ENCODE data around the gene MAPK13.
A peak's percentile ranks its signal among the peaks of the same experiment; 100 is the strongest.
"Not testable (repeated sequence)": the region's sequence is repeated elsewhere in the genome, so short reads cannot be mapped to it uniquely, and the experiment has no call there.

MAPK13 gene

GRCh38 chr6:36118550-36119107 is 11.7 kb upstream of the MAPK13 start:
- Mint-ChIP-seq H3K27me3 (no peaks in the 10 kb centered on the region), H3K36me3 (ENCODE audit: insufficient read depth) (peaks cover 15% of the 10 kb centered on the region), H3K9me3 (no peaks in the 10 kb centered on the region), H3K27ac (peak overlapping the region; percentile 96 to 99), H3K4me3 (peak overlapping the region; percentile 69 to 89), H3K4me1 (ENCODE audit: low read depth in 2 of 2) (peaks cover 87 to 97% of the 10 kb centered on the region in 2 donors)
- ATAC-seq (replicated peaks) = peak; percentile 80
- peak; percentile 66 to 73 (median 70) for DNase-seq

GRCh38 chr6:36119209-36119608 is 11.1 kb upstream of the MAPK13 start:
- H3K27ac Mint-ChIP-seq = peak overlapping the region; percentile 96 to 99
- no peaks in the 10 kb centered on the region for H3K9me3 Mint-ChIP-seq
- ATAC-seq (replicated peaks) (no peak), DNase-seq (no peak)
- peaks cover 18% of the 10 kb centered on the region for H3K36me3 Mint-ChIP-seq (ENCODE audit: insufficient read depth)
- H3K4me1 Mint-ChIP-seq (ENCODE audit: low read depth in 2 of 2) = peaks cover 86 to 97% of the 10 kb centered on the region in 2 donors
- H3K27me3 Mint-ChIP-seq = no peaks in the 10 kb centered on the region
- H3K4me3 Mint-ChIP-seq = peak overlapping the region; percentile 69 to 89

- peaks cover 18% of the 10 kb centered on the region for H3K36me3 Mint-ChIP-seq (ENCODE audit: insufficient read depth)
- H3K27ac Mint-ChIP-seq = peak overlapping the region; percentile 96 to 99
- no peaks in the 10 kb centered on the region for H3K9me3 Mint-ChIP-seq
- ATAC-seq (replicated peaks) (no peak), DNase-seq (no peak)
- H3K4me3 Mint-ChIP-seq = peak overlapping the region; percentile 89 to 90
- no peaks in the 10 kb centered on the region for H3K27me3 Mint-ChIP-seq
- peaks cover 83 to 91% of the 10 kb centered on the region in 2 donors for H3K4me1 Mint-ChIP-seq (ENCODE audit: low read depth in 2 of 2)
Observed at GRCh38 chr6:36120018-36120417, 10.3 kb upstream of the MAPK13 start.

GRCh38 chr6:36120539-36120938 is 9.8 kb upstream of the MAPK13 start:
- H3K4me3 Mint-ChIP-seq = peak overlapping the region; percentile 89 to 90
- peak; percentile 58 for ATAC-seq (replicated peaks)
- peak; percentile 68 to 76 (median 70) for DNase-seq
- peaks cover 80 to 86% of the 10 kb centered on the region in 2 donors for H3K4me1 Mint-ChIP-seq (ENCODE audit: low read depth in 2 of 2)
- H3K27me3 Mint-ChIP-seq = no peaks in the 10 kb centered on the region
- peaks cover 13% of the 10 kb centered on the region for H3K36me3 Mint-ChIP-seq (ENCODE audit: insufficient read depth)
- no peaks in the 10 kb centered on the region for H3K9me3 Mint-ChIP-seq
- H3K27ac Mint-ChIP-seq = peak overlapping the region; percentile 96 to 99

GRCh38 chr6:36120979-36121786 is 9.1 kb upstream of the MAPK13 start:
- DNase-seq = peak; percentile 45 to 51 (median 50)
- H3K27me3 Mint-ChIP-seq = no peaks in the 10 kb centered on the region
- H3K4me1 Mint-ChIP-seq (ENCODE audit: low read depth in 2 of 2) = peaks cover 81 to 83% of the 10 kb centered on the region in 2 donors
- peak overlapping the region; percentile 96 to 99 for H3K27ac Mint-ChIP-seq
- peak; percentile 28 for ATAC-seq (replicated peaks)
- H3K36me3 Mint-ChIP-seq (ENCODE audit: insufficient read depth) = peaks cover 13% of the 10 kb centered on the region
- no peaks in the 10 kb centered on the region for H3K9me3 Mint-ChIP-seq
- H3K4me3 Mint-ChIP-seq = peak overlapping the region; percentile 89 to 90

GRCh38 chr6:36121787-36122494 is 8.4 kb upstream of the MAPK13 start:
- no peak for ATAC-seq (replicated peaks)
- Mint-ChIP-seq H3K36me3 (ENCODE audit: insufficient read depth) (peaks cover 13% of the 10 kb centered on the region), H3K27ac (peak overlapping the region; percentile 96 to 99)

GRCh38 chr6:36122495-36123269 is 7.6 kb upstream of the MAPK13 start:
- no peak for ATAC-seq (replicated peaks)
- Mint-ChIP-seq H3K27me3 (no peaks in the 10 kb centered on the region), H3K4me3 (peak overlapping the region; percentile 89 to 90), H3K36me3 (ENCODE audit: insufficient read depth) (peaks cover 13% of the 10 kb centered on the region), H3K27ac (peak overlapping the region; percentile 96 to 99), H3K9me3 (no peaks in the 10 kb centered on the region), H3K4me1 (ENCODE audit: low read depth in 2 of 2) (peaks cover 78% of the 10 kb centered on the region in 2 donors)
- DNase-seq = no peak

More at GRCh38 chr6:36121787-36122494, 8.4 kb upstream of the MAPK13 start:
- H3K27me3 Mint-ChIP-seq = no peaks in the 10 kb centered on the region
- H3K4me1 Mint-ChIP-seq (ENCODE audit: low read depth in 2 of 2) = peaks cover 83% of the 10 kb centered on the region in 2 donors
- no peak for DNase-seq
- peak overlapping the region; percentile 89 to 90 for H3K4me3 Mint-ChIP-seq
- H3K9me3 Mint-ChIP-seq = no peaks in the 10 kb centered on the region

- peak; percentile 88 for ATAC-seq (replicated peaks)
- Mint-ChIP-seq H3K36me3 (ENCODE audit: insufficient read depth) (peaks cover 10% of the 10 kb centered on the region), H3K4me3 (peak overlapping the region; percentile 56 to 66), H3K9me3 (no peaks in the 10 kb centered on the region), H3K4me1 (ENCODE audit: low read depth in 2 of 2) (peaks cover 70% of the 10 kb centered on the region in 2 donors), H3K27ac (peak overlapping the region; percentile 96 to 99), H3K27me3 (no peaks in the 10 kb centered on the region)
- DNase-seq = peak; percentile 94 to 97 (median 95)
Observed at GRCh38 chr6:36123270-36124139, 6.8 kb upstream of the MAPK13 start.

- H3K4me3 Mint-ChIP-seq = peak overlapping the region; percentile 56 to 66
- not testable (repeated sequence) for H3K36me3 Mint-ChIP-seq (ENCODE audit: insufficient read depth); H3K9me3 Mint-ChIP-seq; ATAC-seq (replicated peaks); DNase-seq; H3K27me3 Mint-ChIP-seq
- H3K27ac Mint-ChIP-seq = peak overlapping the region; percentile 96 to 99
- H3K4me1 Mint-ChIP-seq (ENCODE audit: low read depth in 2 of 2) = peaks cover 61 to 62% of the 10 kb centered on the region in 2 donors
Observed at GRCh38 chr6:36124346-36124745, 6.0 kb upstream of the MAPK13 start.

- peak overlapping the region in 1 of 2 donors; percentile 96 for H3K27ac Mint-ChIP-seq
- peak overlapping the region in 1 of 2 donors; percentile 27 for H3K4me3 Mint-ChIP-seq
- no peak for DNase-seq
- ATAC-seq (replicated peaks) = no peak
- no peaks in the 10 kb centered on the region for H3K9me3 Mint-ChIP-seq
- H3K27me3 Mint-ChIP-seq = no peaks in the 10 kb centered on the region
- peaks cover 59 to 60% of the 10 kb centered on the region in 2 donors for H3K4me1 Mint-ChIP-seq (ENCODE audit: low read depth in 2 of 2)
- H3K36me3 Mint-ChIP-seq (ENCODE audit: insufficient read depth) = peaks cover 3% of the 10 kb centered on the region
Observed at GRCh38 chr6:36124881-36125280, 5.4 kb upstream of the MAPK13 start.

- H3K36me3 Mint-ChIP-seq (ENCODE audit: insufficient read depth) = peaks cover 3% of the 10 kb centered on the region
- no peak overlapping the region for H3K4me3 Mint-ChIP-seq
- H3K9me3 Mint-ChIP-seq = no peaks in the 10 kb centered on the region
- ATAC-seq (replicated peaks) (no peak), DNase-seq (no peak)
- H3K4me1 Mint-ChIP-seq (ENCODE audit: low read depth in 2 of 2) = peaks cover 54% of the 10 kb centered on the region in 2 donors
- no peaks in the 10 kb centered on the region for H3K27me3 Mint-ChIP-seq
- H3K27ac Mint-ChIP-seq = peak overlapping the region; percentile 11 to 96
Observed at GRCh38 chr6:36125575-36125974, 4.7 kb upstream of the MAPK13 start.

GRCh38 chr6:36126121-36126520 is 4.2 kb upstream of the MAPK13 start:
- ATAC-seq (replicated peaks) (no peak), DNase-seq (no peak)
- no peaks in the 10 kb centered on the region for H3K27me3 Mint-ChIP-seq
- peaks cover 3% of the 10 kb centered on the region for H3K36me3 Mint-ChIP-seq (ENCODE audit: insufficient read depth)
- H3K4me3 Mint-ChIP-seq = no peak overlapping the region
- no peaks in the 10 kb centered on the region for H3K9me3 Mint-ChIP-seq
- peaks cover 48 to 53% of the 10 kb centered on the region in 2 donors for H3K4me1 Mint-ChIP-seq (ENCODE audit: low read depth in 2 of 2)
- H3K27ac Mint-ChIP-seq = peak overlapping the region; percentile 11 to 96
